ENCODE data around the gene CSNK1D.
"Not testable (repeated sequence)": the region's sequence is repeated elsewhere in the genome, so short reads cannot be mapped to it uniquely, and the experiment has no call there.

Gene CSNK1D

DNA sequence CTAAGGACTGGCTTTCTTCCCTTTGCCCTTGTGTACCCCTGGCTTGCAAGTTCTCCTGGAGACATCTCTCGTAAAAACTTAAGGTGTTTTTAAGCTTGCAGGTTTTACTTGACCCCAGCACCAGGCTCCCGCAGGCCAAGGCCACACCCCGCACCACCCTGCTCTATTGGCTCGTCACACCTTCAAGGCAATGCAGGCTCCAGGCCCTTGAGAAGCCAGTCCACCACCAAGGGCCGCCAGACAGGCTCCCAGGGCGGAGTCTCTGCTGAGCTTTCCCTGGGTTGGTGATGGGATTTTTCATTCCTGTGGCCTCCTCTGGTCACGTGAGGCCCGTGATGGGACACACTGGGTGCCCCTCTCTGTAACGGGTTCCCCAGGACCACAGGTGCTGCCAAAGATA, 9.9 kb downstream of the CSNK1D start:
- Histone ChIP-seq H3K27me3 (ENCODE audit: control insufficient read depth in 1 of 2, insufficient read depth in 2 of 2, low read length in 2 of 2) (no peaks in the 10 kb centered on the region), H3K36me3 (ENCODE audit: insufficient read depth, low read length) (peaks cover 73% of the 10 kb centered on the region), H3K9me3 (ENCODE audit: low read length) (no peaks in the 10 kb centered on the region), H3K27ac (ENCODE audit: low read depth, low read length) (no peak overlapping the region), H3K9ac (ENCODE audit: low read length) (no peak overlapping the region), H3K4me3 (ENCODE audit: low read depth in 1 of 2, low read length in 2 of 2) (no peak overlapping the region), H3K4me1 (ENCODE audit: insufficient read depth, low read length) (peaks cover 30% of the 10 kb centered on the region)

DNA sequence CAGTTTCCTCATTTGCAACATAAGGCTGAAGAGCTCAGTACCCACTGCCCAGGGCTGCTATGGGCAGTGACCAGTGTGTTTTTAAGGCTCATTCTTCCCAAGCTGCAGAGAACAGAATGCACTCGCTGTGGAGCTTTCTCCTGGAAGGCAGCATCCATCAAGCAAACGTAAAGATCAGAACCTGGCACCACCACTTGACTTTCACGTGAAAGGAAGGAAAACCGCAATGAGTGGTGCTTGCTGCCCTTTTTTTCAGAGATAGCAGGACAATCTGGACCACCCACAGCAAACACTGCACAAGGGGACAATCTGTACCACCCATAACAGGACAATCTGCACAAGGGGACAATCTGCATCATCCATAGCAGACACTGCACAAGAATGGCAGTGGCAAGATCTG, 11.2 kb downstream of the CSNK1D start:
- peaks cover 18% of the 10 kb centered on the region for H3K4me1 ChIP-seq (ENCODE audit: insufficient read depth, low read length)
- H3K36me3 ChIP-seq (ENCODE audit: insufficient read depth, low read length) = peaks cover 77% of the 10 kb centered on the region
- no peak overlapping the region for H3K27ac ChIP-seq (ENCODE audit: low read depth, low read length)
- H3K9ac ChIP-seq (ENCODE audit: low read length) = no peak overlapping the region
- H3K4me3 ChIP-seq (ENCODE audit: low read depth in 1 of 2, low read length in 2 of 2) = no peak overlapping the region
- no peaks in the 10 kb centered on the region for H3K27me3 ChIP-seq (ENCODE audit: control insufficient read depth in 1 of 2, insufficient read depth in 2 of 2, low read length in 2 of 2)
- no peaks in the 10 kb centered on the region for H3K9me3 ChIP-seq (ENCODE audit: low read length)

DNA sequence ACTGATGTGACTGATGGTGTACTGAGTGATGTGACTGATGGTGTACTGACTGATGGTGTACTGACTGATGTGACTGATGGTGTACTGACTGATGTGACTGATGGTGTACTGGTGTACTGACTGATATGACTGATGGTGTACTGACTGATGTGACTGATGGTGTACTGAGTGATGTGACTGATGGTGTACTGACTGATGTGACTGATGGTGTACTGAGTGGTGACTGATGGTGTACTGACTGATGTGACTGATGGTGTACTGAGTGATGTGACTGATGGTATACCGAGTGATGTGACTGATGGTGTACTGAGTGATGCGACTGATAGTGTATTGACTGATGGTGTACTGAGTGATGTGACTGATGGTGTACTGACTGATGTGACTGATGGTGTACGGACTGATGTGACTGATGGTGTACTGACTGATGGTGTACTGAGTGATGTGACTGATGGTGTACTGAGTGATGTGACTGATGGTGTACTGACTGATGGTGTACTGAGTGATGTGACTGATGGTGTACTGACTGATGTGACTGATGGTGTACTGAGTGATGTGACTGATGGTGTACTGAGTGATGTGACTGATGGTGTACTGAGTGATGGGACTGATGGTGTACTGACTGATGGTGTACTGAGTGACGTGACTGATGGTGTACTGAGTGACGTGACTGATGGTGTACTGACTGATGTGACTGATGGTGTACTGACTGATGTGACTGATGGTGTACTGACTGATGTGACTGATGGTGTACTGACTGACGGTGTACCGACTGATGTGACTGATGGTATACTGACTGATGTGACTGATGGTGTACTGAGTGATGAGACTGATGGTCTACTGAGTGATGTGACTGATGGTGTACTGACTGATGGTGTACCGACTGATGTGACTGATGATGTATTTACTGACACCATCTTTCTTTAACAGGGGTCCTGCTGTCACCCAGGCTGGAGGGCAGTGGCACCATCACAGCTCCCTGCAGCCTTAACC, 13.2 kb downstream of the CSNK1D start:
- not testable (repeated sequence) for H3K27ac ChIP-seq (ENCODE audit: low read depth, low read length); H3K4me1 ChIP-seq (ENCODE audit: insufficient read depth, low read length); H3K9me3 ChIP-seq (ENCODE audit: low read length); H3K4me3 ChIP-seq (ENCODE audit: low read depth in 1 of 2, low read length in 2 of 2); H3K9ac ChIP-seq (ENCODE audit: low read length); H3K27me3 ChIP-seq (ENCODE audit: control insufficient read depth in 1 of 2, insufficient read depth in 2 of 2, low read length in 2 of 2)
- peaks cover 79% of the 10 kb centered on the region for H3K36me3 ChIP-seq (ENCODE audit: insufficient read depth, low read length)

DNA sequence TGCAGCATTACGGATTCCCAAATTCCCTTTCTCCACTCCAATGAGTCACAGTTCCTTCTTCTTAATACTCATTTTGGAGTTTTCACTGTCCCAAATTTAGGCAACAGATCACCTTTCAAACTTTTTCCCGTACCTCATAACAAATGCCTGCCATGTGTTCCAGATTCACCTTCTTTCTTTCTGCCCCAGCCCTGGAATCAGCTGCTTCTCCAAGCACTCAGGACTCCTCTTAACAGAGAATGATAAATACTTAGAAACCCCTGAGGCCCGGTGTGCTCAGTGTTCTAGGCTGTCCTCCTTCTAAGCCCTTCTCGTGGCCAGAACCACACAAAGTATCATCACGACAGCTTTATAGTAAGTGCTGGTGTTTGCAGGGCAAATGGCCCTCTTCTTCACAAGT, 14.9 kb downstream of the CSNK1D start:
- Histone ChIP-seq H3K36me3 (ENCODE audit: insufficient read depth, low read length) (peaks cover 68% of the 10 kb centered on the region), H3K4me1 (ENCODE audit: insufficient read depth, low read length) (no peaks in the 10 kb centered on the region), H3K4me3 (ENCODE audit: low read depth in 1 of 2, low read length in 2 of 2) (no peak overlapping the region), H3K27ac (ENCODE audit: low read depth, low read length) (no peak overlapping the region), H3K9me3 (ENCODE audit: low read length) (no peaks in the 10 kb centered on the region), H3K9ac (ENCODE audit: low read length) (no peak overlapping the region), H3K27me3 (ENCODE audit: control insufficient read depth in 1 of 2, insufficient read depth in 2 of 2, low read length in 2 of 2) (no peaks in the 10 kb centered on the region)

DNA sequence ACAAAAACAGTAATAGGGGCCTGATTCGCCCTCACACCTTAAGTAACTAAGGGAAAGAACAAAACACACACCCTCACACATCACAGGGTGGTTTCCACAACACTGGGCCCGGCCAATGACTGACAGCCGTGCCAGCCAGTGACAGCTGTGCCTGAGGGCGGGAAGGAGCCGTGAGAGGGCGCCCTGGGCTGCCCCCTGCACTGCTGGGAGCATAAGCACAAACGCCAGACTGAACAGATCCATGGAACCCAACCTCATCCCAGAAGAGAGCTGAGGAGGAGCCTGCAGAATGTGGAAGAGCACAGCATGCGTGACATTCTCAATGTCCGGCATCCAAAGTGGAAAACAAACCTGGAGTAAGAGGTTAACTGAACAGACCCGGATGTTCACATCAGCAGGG, 16.0 kb downstream of the CSNK1D start:
- Histone ChIP-seq H3K4me1 (ENCODE audit: insufficient read depth, low read length) (no peaks in the 10 kb centered on the region), H3K27ac (ENCODE audit: low read depth, low read length) (no peak overlapping the region), H3K9ac (ENCODE audit: low read length) (no peak overlapping the region), H3K27me3 (ENCODE audit: control insufficient read depth in 1 of 2, insufficient read depth in 2 of 2, low read length in 2 of 2) (no peaks in the 10 kb centered on the region), H3K4me3 (ENCODE audit: low read depth in 1 of 2, low read length in 2 of 2) (no peak overlapping the region), H3K9me3 (ENCODE audit: low read length) (no peaks in the 10 kb centered on the region), H3K36me3 (ENCODE audit: insufficient read depth, low read length) (peaks cover 70% of the 10 kb centered on the region)

DNA sequence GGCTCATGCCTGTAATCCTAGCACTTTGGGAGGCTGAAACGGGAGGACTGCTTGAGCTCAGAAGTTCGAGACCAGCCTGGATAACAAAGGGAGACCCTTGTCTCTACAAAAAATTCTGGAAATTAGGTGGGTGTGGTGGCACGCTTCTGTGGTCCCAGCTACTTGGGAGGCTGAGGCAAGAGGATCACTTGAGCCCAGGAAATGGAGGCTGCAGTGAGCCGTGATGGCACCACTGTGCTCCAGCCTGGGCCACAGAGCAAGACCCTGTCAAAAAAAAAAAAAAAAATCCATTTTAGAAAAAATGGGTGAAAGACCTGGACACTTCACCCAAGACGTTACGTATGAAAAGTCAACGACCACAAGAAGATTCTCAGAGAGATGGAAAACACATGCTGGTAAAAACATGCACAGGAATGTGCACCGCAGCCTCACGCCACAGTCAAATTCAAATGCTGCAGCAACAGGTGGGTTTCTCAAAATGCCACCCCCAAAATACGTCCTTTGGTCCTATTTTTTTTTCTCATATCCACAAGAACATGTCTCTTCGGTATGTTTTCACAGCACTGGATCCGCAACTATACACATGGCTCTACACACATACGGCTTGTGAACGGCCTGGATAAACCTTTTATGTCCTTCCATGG, 17.1 kb downstream of the CSNK1D start:
- Histone ChIP-seq H3K36me3 (ENCODE audit: insufficient read depth, low read length) (peaks cover 71% of the 10 kb centered on the region), H3K9ac (ENCODE audit: low read length) (no peak overlapping the region), H3K27me3 (ENCODE audit: control insufficient read depth in 1 of 2, insufficient read depth in 2 of 2, low read length in 2 of 2) (no peaks in the 10 kb centered on the region), H3K4me3 (ENCODE audit: low read depth in 1 of 2, low read length in 2 of 2) (no peak overlapping the region), H3K9me3 (ENCODE audit: low read length) (no peaks in the 10 kb centered on the region), H3K27ac (ENCODE audit: low read depth, low read length) (no peak overlapping the region), H3K4me1 (ENCODE audit: insufficient read depth, low read length) (no peaks in the 10 kb centered on the region)

DNA sequence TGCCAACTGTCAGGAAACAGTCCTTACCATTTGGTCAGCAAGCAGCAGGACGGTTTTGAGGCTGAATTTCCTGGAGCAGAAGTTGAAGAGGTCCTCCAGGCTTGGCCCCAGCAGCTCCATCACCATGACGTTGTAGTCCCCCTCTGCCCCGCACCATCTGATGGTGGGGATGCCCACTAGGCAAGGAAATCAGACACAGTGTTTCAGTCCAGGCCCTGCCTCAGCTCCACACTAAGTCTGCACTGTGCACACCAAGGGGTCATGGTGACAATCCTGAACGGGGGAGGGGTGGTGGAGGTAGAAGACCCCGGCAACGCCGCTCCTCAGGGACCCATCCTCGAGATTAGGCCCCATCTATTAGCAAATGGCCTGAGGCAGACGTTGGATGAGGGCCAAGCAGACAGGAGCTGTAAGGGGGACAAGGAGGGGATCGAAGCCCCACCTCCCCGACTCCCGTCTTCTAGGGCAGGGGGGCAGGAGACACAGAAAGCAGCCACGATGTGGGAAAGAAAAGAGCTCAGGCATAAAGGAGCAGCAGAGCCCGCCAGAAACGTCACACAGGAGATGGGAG, 18.0 kb downstream of the CSNK1D start:
- H3K9ac ChIP-seq (ENCODE audit: low read length) = no peak overlapping the region
- no peaks in the 10 kb centered on the region for H3K4me1 ChIP-seq (ENCODE audit: insufficient read depth, low read length)
- H3K36me3 ChIP-seq (ENCODE audit: insufficient read depth, low read length) = peaks cover 72% of the 10 kb centered on the region
- H3K9me3 ChIP-seq (ENCODE audit: low read length) = no peaks in the 10 kb centered on the region
- H3K27me3 ChIP-seq (ENCODE audit: control insufficient read depth in 1 of 2, insufficient read depth in 2 of 2, low read length in 2 of 2) = no peaks in the 10 kb centered on the region
- H3K27ac ChIP-seq (ENCODE audit: low read depth, low read length) = no peak overlapping the region
- no peak overlapping the region for H3K4me3 ChIP-seq (ENCODE audit: low read depth in 1 of 2, low read length in 2 of 2)

DNA sequence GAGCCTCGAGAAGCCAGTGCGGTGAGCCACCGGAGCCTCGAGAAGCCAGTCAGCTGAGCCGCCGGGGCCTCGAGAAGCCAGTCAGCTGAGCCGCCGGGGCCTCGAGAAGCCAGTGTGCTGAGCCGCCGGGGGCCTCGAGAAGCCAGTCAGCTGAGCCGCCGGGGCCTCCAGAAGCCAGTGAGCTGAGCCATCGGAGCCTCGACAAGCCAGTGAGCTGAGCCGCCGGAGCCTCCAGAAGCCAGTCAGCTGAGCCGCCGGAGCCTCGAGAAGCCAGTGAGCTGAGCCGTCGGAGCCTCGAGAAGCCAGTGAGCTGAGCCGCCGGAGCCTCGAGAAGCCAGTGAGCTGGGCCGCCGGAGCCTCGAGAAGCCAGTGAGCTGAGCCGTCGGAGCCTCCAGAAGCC, 18.8 kb downstream of the CSNK1D start:
- H3K27me3 ChIP-seq (ENCODE audit: control insufficient read depth in 1 of 2, insufficient read depth in 2 of 2, low read length in 2 of 2); H3K9me3 ChIP-seq (ENCODE audit: low read length); H3K4me3 ChIP-seq (ENCODE audit: low read depth in 1 of 2, low read length in 2 of 2); H3K27ac ChIP-seq (ENCODE audit: low read depth, low read length); H3K4me1 ChIP-seq (ENCODE audit: insufficient read depth, low read length); H3K9ac ChIP-seq (ENCODE audit: low read length): not testable (repeated sequence)
- peaks cover 73% of the 10 kb centered on the region for H3K36me3 ChIP-seq (ENCODE audit: insufficient read depth, low read length)

DNA sequence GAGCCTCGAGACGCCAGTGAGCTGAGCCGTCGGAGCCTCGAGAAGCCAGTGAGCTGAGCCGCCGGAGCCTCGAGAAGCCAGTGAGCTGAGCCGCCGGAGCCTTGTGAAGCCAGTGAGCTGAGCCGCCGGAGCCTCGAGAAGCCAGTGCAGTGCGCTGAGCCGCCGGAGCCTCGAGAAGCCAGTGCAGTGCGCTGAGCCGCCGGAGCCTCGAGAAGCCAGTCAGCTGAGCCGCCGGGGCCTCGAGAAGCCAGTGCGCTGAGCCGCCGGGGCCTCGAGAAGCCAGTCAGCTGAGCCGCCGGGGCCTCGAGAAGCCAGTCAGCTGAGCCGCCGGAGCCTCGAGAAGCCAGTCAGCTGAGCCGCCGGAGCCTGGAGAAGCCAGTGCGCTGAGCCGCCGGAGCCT, 19.4 kb downstream of the CSNK1D start:
- H3K9me3 ChIP-seq (ENCODE audit: low read length); H3K4me1 ChIP-seq (ENCODE audit: insufficient read depth, low read length): not testable (repeated sequence)

DNA sequence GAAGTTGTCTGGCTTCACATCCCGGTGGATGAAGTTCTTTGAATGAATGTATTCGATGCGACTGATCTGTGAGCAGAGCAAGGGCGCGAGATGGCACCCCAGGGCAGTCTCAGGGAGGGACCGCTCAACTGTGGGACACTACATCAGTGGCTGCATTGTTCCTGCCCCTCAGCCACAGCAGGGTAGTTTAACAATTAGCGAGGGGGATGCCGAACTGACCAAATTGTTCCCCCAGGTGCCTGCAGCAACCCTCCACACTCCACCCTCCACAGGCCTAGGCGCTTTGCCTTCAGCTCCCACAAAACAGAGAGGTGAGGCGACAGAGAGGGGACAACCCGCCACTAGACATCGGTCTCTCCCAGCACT, 20.3 kb downstream of the CSNK1D start:
- Histone ChIP-seq H3K9ac (ENCODE audit: low read length) (no peak overlapping the region), H3K4me3 (ENCODE audit: low read depth in 1 of 2, low read length in 2 of 2) (no peak overlapping the region), H3K36me3 (ENCODE audit: insufficient read depth, low read length) (peaks cover 74% of the 10 kb centered on the region), H3K9me3 (ENCODE audit: low read length) (no peaks in the 10 kb centered on the region), H3K4me1 (ENCODE audit: insufficient read depth, low read length) (peaks cover 2% of the 10 kb centered on the region), H3K27ac (ENCODE audit: low read depth, low read length) (no peak overlapping the region), H3K27me3 (ENCODE audit: control insufficient read depth in 1 of 2, insufficient read depth in 2 of 2, low read length in 2 of 2) (no peaks in the 10 kb centered on the region)

More for the DNA sequence above, 19.4 kb downstream of the CSNK1D start:
- H3K4me3 ChIP-seq (ENCODE audit: low read depth in 1 of 2, low read length in 2 of 2); H3K27me3 ChIP-seq (ENCODE audit: control insufficient read depth in 1 of 2, insufficient read depth in 2 of 2, low read length in 2 of 2); H3K27ac ChIP-seq (ENCODE audit: low read depth, low read length); H3K9ac ChIP-seq (ENCODE audit: low read length): not testable (repeated sequence)
- H3K36me3 ChIP-seq (ENCODE audit: insufficient read depth, low read length) = peaks cover 73% of the 10 kb centered on the region

DNA sequence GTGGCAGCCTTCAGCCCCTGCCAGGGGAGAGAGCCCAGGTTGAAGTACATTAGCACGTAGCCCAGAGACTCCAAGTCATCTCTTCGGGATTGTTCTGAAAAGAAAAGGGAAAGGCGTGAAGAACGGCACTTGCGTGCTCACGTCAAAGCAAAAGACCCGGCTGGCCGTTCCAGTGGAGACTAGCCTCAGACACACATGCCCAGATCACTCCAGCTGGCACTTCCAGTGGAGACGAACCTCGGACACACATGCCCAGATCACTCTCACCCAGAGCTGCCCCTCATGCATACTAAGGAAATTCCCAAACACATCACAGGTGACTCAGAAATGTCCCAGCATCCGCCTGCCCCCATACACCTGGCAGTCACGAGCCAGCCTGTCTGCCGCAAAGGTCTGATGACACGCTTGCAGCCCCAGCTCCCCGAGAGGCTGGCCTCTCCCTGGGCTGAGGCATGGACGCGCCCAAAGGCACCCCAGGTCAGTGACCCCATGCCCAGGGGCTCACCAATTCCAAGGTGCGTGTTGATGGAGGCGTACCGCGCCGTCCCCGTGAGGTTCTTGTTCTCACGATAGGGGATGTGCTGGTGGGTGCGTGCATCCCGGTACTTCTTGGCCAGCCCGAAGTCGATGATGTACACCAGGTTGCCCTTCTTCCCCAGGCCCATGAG, 20.9 kb downstream of the CSNK1D start:
- H3K27ac ChIP-seq (ENCODE audit: low read depth, low read length) = no peak overlapping the region
- peaks cover 79% of the 10 kb centered on the region for H3K36me3 ChIP-seq (ENCODE audit: insufficient read depth, low read length)
- H3K9me3 ChIP-seq (ENCODE audit: low read length) = no peaks in the 10 kb centered on the region
- H3K4me1 ChIP-seq (ENCODE audit: insufficient read depth, low read length) = peaks cover 7% of the 10 kb centered on the region
- H3K4me3 ChIP-seq (ENCODE audit: low read depth in 1 of 2, low read length in 2 of 2) = no peak overlapping the region
- H3K9ac ChIP-seq (ENCODE audit: low read length) = no peak overlapping the region
- no peaks in the 10 kb centered on the region for H3K27me3 ChIP-seq (ENCODE audit: control insufficient read depth in 1 of 2, insufficient read depth in 2 of 2, low read length in 2 of 2)
